ENCODE measurements around the gene CMC2. TPM values are rescaled to one million over a fixed set of nuclear protein-coding genes. Genes with fewer than 3 reads are reported as not detected.

Gene CMC2
- total and polyA plus RNA-seq, 10 of the 15 experiments (the other 5 are each of a cell fraction or from before 2014, with no cell fraction given) = 62.8 to 251 (median 157) TPM

DNA sequence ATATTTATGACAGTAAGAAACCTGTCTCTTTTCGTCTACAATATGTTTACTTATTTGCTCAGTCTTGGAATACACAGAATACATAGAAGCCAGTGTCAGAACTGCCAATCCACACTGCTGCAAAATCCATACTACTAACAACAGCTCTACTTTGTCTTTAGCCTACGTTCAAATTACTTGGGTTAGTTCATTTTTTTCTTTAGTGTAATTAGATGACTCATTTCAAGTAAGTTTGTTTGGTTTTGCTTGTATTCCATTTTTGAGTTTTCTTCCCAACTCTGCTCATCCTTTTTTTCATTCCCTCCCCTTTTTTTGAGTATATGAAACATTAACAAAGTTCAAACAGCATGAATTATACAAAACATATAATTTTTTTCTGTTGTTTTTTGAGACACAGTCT is 16.9 kb downstream of the CMC2 start:
- H3K79me2 ChIP-seq (ENCODE audit: control insufficient read depth, insufficient read depth, low read length) = peaks cover 24% of the 10 kb centered on the region

More for the DNA sequence above, 16.9 kb downstream of the CMC2 start:
- H3K4me3 ChIP-seq = no peak overlapping the region
- H3K9ac ChIP-seq (ENCODE audit: control insufficient read depth, insufficient read depth, low read length) = no peak overlapping the region
- POLR2A ChIA-PET = no interaction called here
- CTCF ChIA-PET = interaction anchor here (1.3 to 4.0 kb wide), 2 partner anchors 14 to 21 kb away, joined by 3 to 20 read pairs; no protein-coding TSS in a partner anchor
- SMC1A ChIA-PET (ENCODE audit: uncharacterized antibody, unreplicated experiment) = interaction anchor here (1.7 kb wide), 1 partner anchor 15 kb away, joined by 4 read pairs; no protein-coding TSS in a partner anchor
- peaks cover 3% of the 10 kb centered on the region; the same call in 1 of the 2 replicates for H4K20me1 ChIP-seq (ENCODE audit: control insufficient read depth, insufficient read depth)
- peaks cover 3 to 10% of the 10 kb centered on the region in 2 experiments; a peak in 3 of 4 replicates for H3K36me3 ChIP-seq (ENCODE audit: control insufficient read depth in 2 of 2, insufficient read depth in 2 of 2, low read length in 1 of 2)
- H3K9me3 ChIP-seq (replicated peaks; ENCODE audit: control insufficient read depth, insufficient read depth, low read length) = no peaks in the 10 kb centered on the region
- H3K27me3 ChIP-seq (replicated peaks in 1 of 2; ENCODE audit: control insufficient read depth in 2 of 2, insufficient read depth in 2 of 2, low read length in 1 of 2) = no peaks in the 10 kb centered on the region
- in situ Hi-C loops (cut with MboI) (no loop called here), intact Hi-C loops (cut with micrococcal nuclease; ENCODE audit: unreplicated experiment) (no loop called here)
- RAD21 ChIA-PET (ENCODE audit: unreplicated experiment) = no interaction called here
- ATAC-seq = no peak
- FAIRE-seq = no peak
- WGBS (ENCODE audit: insufficient coverage, insufficient replicate concordance, low lambda C conversion rate, missing lambda C conversion rate) = 23% methylated on average over 2 of the region's 2 CpGs
- no peak overlapping the region for H3K4me2 ChIP-seq (ENCODE audit: control insufficient read depth, insufficient read depth)
- no peak for DNase-seq (ENCODE audit: low read depth, low spot score)
- H2AFZ ChIP-seq (ENCODE audit: control insufficient read depth, low read depth, low read length) = no peak overlapping the region
- no peaks in the 10 kb centered on the region for H3K4me1 ChIP-seq (ENCODE audit: control insufficient read depth, insufficient read depth, low read length)
- H3K27ac ChIP-seq (ENCODE audit: control insufficient read depth, insufficient read depth) = no peak overlapping the region
- no TSS peak for BruUV-seq (replicated peaks)
- TF ChIP-seq CBX5 (IDR thresholded peaks at IDR 0.05; ENCODE audit: low read depth) = no peak
- TF ChIP-seq SMARCA5 (IDR thresholded peaks at IDR 0.05) = no peak
- TF ChIP-seq, protein P1, sequence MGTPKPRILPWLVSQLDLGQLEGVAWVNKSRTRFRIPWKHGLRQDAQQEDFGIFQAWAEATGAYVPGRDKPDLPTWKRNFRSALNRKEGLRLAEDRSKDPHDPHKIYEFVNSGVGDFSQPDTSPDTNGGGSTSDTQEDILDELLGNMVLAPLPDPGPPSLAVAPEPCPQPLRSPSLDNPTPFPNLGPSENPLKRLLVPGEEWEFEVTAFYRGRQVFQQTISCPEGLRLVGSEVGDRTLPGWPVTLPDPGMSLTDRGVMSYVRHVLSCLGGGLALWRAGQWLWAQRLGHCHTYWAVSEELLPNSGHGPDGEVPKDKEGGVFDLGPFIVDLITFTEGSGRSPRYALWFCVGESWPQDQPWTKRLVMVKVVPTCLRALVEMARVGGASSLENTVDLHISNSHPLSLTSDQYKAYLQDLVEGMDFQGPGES (IDR thresholded peaks at IDR 0.05) = no peak
- TF ChIP-seq FOS (IDR thresholded peaks at IDR 0.05; ENCODE audit: borderline replicate concordance, extremely low read depth, insufficient read length) = no peak
- TF ChIP-seq, protein P2, sequence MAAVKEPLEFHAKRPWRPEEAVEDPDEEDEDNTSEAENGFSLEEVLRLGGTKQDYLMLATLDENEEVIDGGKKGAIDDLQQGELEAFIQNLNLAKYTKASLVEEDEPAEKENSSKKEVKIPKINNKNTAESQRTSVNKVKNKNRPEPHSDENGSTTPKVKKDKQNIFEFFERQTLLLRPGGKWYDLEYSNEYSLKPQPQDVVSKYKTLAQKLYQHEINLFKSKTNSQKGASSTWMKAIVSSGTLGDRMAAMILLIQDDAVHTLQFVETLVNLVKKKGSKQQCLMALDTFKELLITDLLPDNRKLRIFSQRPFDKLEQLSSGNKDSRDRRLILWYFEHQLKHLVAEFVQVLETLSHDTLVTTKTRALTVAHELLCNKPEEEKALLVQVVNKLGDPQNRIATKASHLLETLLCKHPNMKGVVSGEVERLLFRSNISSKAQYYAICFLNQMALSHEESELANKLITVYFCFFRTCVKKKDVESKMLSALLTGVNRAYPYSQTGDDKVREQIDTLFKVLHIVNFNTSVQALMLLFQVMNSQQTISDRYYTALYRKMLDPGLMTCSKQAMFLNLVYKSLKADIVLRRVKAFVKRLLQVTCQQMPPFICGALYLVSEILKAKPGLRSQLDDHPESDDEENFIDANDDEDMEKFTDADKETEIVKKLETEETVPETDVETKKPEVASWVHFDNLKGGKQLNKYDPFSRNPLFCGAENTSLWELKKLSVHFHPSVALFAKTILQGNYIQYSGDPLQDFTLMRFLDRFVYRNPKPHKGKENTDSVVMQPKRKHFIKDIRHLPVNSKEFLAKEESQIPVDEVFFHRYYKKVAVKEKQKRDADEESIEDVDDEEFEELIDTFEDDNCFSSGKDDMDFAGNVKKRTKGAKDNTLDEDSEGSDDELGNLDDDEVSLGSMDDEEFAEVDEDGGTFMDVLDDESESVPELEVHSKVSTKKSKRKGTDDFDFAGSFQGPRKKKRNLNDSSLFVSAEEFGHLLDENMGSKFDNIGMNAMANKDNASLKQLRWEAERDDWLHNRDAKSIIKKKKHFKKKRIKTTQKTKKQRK (IDR thresholded peaks at IDR 0.05; ENCODE audit: low read depth, low read length) = no peak
- TF ChIP-seq ZNF207 (IDR thresholded peaks at IDR 0.05; ENCODE audit: borderline replicate concordance) = no peak
- TF ChIP-seq ZNF24 (IDR thresholded peaks at IDR 0.05) = no peak
- TF ChIP-seq NFXL1 (IDR thresholded peaks at IDR 0.05; ENCODE audit: borderline replicate concordance) = no peak

Measured in GM12878 (cell line).